Cardiac muscle cell (in vitro differentiated cells and primary cell): Measurements from ENCODE around the gene TEKT2. TPM values are rescaled to one million over a fixed set of nuclear protein-coding genes. Genes with fewer than 3 reads are reported as not detected.
A peak's percentile ranks its signal among the peaks of the same experiment; 100 is the strongest.

Source experiments
- DNase-seq, 2 donors: peaks; one replicate each; pipeline versions ENCODE4 v3.0.0 to v3.0.0-alpha.2; 2010 to 2017; ENCODE audit warnings: low read depth in 1 of 2, low spot score in 1 of 2
- H3K27ac ChIP-seq: fragments of 200-600 bp; sonication (generic); 2 replicates; pipeline ENCODE4 v1.5.1; 2016
- H3K27me3 ChIP-seq: fragments of 200-600 bp; sonication (generic); 2 replicates; pipeline ENCODE4 v1.6.0; 2016; ENCODE audit warnings: control low read depth
- H3K36me3 ChIP-seq: fragments of 200-600 bp; sonication (generic); 2 replicates; pipeline ENCODE4 v1.5.1; 2016; ENCODE audit warnings: control low read depth
- H3K4me1 ChIP-seq: fragments of 200-600 bp; sonication (generic); 2 replicates; pipeline ENCODE4 v1.8.1; 2017; ENCODE audit warnings: low read depth, mild to moderate bottlenecking, mixed run types
- H3K4me3 ChIP-seq: fragments of 200-600 bp; sonication (generic); 2 replicates; pipeline ENCODE4 v1.5.1; 2016; ENCODE audit warnings: mild to moderate bottlenecking
- H3K9me3 ChIP-seq: fragments of 200-600 bp; sonication (generic); 2 replicates; pipeline ENCODE4 v1.5.1; 2017; ENCODE audit warnings: low read depth, mild to moderate bottlenecking, control low read depth
- polyA plus RNA-seq: library from polyadenylated mRNA; unstranded; fragments of >200 nt; fragmentation: Nextera tagmentation; extraction: Ambion mirVana; gene quantifications from 2 replicates; pipeline ENCODE4 v1.2.1, GENCODE V29; 2016
- total RNA-seq: library from RNA; depleted of rRNA; stranded (reverse); fragments of >200 nt; gene quantifications from 2 replicates; pipeline ENCODE4 v1.2.3, GENCODE V29; 2016
- TF ChIP-seq, protein P1 (sequence below): IDR thresholded peaks from 2 replicates; pipeline ENCODE4 v1.5.1; 2012; ENCODE audit warnings: low read depth, mild to moderate bottlenecking, low read length

The TEKT2 gene
- total and polyA plus RNA-seq, 2 experiments from 2014 or later = 0.95 to 3.6 TPM

DNA sequence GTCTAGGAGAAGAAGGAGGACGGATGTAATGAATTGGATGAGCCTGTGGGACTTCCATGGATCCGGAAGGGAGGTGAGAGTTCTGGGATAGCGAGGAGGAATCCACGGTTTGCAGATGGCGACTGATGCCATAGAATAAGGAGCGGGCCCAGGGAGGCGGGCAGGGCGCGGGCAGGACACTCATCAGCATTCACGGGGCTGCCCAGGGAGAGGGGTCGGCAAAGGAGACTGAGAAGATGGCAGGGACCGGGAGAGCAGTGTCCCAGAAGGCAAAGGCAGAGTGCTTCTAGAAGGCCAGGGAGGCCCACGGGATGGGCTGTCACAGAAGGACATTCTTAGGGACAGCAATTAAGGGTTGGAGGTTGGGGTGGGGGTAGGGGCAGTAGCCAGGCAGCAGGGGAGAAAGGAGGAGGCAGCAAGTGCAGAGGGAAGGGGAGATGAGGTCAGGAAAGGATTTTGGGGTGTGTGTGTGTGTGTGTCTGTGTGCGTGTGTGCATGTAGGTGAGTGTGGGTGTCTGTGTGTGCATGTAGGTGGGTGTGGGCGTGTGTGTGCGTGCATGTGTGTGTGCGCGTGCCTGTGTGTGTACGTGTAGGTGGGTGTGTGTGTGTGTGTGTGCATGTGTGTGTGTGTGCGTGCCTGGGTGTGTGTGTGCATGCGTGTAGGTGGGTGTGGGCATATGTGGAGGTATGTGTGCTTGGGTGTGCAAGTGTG is 42.3 kb downstream of the TEKT2 start:
- Histone ChIP-seq H3K4me3 (no peak overlapping the region), H3K36me3 (no peaks in the 10 kb centered on the region), H3K27me3 (peaks cover 49% of the 10 kb centered on the region), H3K9me3 (no peaks in the 10 kb centered on the region), H3K27ac (no peak overlapping the region), H3K4me1 (no peaks in the 10 kb centered on the region)
- DNase-seq = no peak
- TF ChIP-seq, protein P1, sequence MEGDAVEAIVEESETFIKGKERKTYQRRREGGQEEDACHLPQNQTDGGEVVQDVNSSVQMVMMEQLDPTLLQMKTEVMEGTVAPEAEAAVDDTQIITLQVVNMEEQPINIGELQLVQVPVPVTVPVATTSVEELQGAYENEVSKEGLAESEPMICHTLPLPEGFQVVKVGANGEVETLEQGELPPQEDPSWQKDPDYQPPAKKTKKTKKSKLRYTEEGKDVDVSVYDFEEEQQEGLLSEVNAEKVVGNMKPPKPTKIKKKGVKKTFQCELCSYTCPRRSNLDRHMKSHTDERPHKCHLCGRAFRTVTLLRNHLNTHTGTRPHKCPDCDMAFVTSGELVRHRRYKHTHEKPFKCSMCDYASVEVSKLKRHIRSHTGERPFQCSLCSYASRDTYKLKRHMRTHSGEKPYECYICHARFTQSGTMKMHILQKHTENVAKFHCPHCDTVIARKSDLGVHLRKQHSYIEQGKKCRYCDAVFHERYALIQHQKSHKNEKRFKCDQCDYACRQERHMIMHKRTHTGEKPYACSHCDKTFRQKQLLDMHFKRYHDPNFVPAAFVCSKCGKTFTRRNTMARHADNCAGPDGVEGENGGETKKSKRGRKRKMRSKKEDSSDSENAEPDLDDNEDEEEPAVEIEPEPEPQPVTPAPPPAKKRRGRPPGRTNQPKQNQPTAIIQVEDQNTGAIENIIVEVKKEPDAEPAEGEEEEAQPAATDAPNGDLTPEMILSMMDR = no peak

DNA sequence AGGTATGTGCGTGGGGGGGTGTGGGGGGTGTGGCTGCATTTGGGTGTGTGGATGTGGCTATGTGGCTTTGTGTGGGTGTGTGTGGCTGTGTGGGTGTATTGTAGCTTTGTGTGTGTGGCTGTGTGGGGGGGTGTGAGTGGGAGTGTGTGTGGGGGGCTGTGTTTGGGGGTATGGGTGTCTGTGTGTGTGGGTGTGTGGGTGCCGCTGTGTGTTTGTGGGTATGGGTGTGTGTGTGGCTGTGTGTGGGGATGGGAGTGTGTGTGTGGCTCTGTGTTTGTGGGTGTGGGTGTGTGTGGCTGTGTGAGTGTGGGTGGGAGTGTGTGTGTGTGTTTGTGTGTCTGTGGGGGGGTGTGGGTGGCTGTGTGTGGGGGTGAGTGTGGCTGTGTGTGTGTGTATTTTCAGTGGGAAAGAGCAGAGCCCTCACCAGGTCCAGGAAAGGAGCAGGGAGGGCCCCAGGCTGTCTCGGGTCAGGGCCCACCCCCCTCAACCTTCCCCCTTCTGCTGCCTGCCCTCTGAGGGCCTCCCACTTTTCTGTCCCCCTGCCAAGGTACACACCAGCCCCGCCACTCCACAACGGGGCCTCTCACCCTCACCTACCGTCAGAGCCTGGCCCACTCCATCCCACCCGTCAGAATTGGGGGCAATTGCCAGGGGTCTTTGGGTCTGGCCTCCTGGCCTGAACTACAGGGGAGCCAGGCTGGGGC is 43.1 kb downstream of the TEKT2 start:
- no peak for DNase-seq
- H3K27me3 ChIP-seq = peaks cover 46% of the 10 kb centered on the region
- TF ChIP-seq, protein P1 = no peak
- H3K27ac ChIP-seq = no peak overlapping the region
- no peaks in the 10 kb centered on the region for H3K4me1 ChIP-seq
- no peaks in the 10 kb centered on the region for H3K9me3 ChIP-seq
- no peaks in the 10 kb centered on the region for H3K36me3 ChIP-seq
- no peak overlapping the region for H3K4me3 ChIP-seq

DNA sequence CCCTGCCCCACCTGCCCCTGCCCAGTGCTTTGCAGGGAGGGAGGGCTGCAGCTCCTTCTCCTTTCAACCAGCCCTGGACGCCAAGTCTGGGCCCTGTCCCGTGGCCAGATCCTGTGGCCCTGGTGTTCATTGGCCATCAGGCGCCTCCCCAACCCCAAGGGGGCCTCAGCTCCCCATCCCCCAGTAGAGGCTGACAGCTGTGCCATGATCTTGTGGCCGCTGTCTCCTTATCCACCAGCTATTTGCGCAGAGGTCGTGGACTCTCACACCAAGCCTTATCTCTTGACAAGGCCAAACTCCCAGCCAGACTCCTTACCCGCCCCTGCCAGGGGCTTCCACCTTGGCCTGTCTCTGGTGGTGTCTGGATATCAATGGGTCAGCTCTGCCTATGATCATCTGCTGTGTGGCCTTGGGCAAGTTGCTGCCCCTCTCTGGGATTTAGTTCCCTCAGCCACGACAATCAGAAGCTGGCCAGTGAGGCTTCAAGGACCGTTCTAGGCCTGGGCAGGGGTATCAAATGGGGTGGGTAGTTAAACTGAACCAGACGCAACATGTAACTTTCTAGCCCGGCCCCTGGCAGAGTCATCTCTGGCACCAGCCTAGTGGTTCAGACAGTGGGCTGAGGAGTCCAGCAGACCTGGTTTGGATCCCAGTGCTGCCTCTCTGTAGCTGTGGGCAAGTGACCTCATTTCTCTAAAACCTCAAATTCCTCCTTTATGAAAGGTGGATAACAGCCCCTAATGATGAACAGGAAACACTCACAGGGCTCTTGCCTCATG is 44.4 kb downstream of the TEKT2 start:
- no peak overlapping the region for H3K27ac ChIP-seq
- peaks cover 32% of the 10 kb centered on the region for H3K27me3 ChIP-seq
- TF ChIP-seq, protein P1 = no peak
- H3K9me3 ChIP-seq = no peaks in the 10 kb centered on the region
- DNase-seq = peak in 1 of 2 donors; percentile 53
- no peaks in the 10 kb centered on the region for H3K36me3 ChIP-seq
- no peak overlapping the region for H3K4me3 ChIP-seq
- no peaks in the 10 kb centered on the region for H3K4me1 ChIP-seq

DNA sequence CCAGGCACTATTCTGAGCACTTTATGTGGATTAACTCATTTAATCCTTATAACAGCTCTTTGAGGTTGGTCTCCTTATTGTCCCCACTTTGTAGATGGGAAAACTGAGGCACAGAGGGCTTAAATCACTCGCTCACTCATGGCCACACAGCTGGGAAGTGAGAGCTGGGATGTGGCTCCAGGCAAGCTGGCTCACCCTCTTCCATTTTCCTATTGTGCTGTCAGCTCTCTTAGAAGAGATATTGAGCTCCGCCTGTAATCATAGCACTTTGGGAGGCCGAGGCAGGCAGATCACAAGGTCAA is 45.0 kb downstream of the TEKT2 start:
- no peaks in the 10 kb centered on the region for H3K4me1 ChIP-seq
- peaks cover 27% of the 10 kb centered on the region for H3K27me3 ChIP-seq
- no peak for DNase-seq
- no peaks in the 10 kb centered on the region for H3K36me3 ChIP-seq
- no peak overlapping the region for H3K27ac ChIP-seq
- H3K4me3 ChIP-seq = no peak overlapping the region
- no peaks in the 10 kb centered on the region for H3K9me3 ChIP-seq
- TF ChIP-seq, protein P1 = no peak

DNA sequence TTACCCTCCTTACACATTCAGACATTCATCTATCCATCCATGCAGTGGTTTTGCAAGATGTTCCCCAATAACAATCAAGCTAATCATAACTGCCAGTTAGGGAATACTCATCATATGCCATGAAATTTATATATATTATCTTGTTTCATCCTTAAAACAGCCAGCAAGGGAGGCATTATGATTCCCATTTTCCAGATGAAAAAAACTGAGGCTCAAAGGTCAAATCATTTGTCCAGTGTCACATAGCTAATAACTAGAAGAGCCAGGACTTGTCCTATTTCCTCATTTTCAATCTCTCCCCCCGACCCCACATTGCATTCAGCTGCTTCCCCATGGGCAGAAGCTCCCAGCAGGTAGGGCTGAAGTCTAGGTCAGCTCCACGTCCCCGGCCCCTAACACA is 48.1 kb downstream of the TEKT2 start:
- no peaks in the 10 kb centered on the region for H3K9me3 ChIP-seq
- H3K36me3 ChIP-seq = peaks cover 4% of the 10 kb centered on the region
- TF ChIP-seq, protein P1 = no peak

More for the DNA sequence above, 48.1 kb downstream of the TEKT2 start:
- no peaks in the 10 kb centered on the region for H3K27me3 ChIP-seq
- H3K4me3 ChIP-seq = no peak overlapping the region
- DNase-seq = no peak
- no peaks in the 10 kb centered on the region for H3K4me1 ChIP-seq
- no peak overlapping the region for H3K27ac ChIP-seq
